ENCODE results near the gene SF3B1.

DNA sequence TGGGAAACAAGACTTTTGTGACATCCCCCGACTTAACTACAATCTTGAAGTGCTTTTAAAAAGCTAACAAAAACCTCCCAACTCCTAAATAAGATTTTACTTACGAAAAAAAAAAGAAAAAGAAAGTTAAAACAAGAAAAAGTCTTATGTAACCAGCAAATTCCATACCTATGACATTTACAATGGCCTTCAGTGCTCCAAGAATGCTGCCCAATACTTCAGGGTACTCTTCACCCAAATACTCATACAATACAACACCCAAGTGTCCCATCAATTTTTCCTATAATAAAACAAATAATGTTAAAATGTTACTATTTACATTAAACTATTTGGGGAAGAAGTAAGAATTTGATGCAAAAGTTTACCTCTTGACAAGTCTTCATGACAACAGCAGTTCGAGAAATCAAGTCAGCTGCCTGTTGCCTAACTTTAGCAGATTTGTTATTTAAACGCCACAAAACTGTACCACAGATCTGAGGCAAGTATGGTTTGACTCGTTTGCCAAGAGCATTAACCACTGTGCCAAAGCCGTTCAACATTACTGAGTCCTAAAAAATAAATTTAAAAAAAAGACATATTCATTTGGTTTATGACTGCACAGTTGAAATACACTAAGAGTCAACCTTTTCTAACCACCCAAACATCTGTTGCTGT lies 34.8 kb downstream of the SF3B1 start:
- TF ChIP-seq, protein P1, sequence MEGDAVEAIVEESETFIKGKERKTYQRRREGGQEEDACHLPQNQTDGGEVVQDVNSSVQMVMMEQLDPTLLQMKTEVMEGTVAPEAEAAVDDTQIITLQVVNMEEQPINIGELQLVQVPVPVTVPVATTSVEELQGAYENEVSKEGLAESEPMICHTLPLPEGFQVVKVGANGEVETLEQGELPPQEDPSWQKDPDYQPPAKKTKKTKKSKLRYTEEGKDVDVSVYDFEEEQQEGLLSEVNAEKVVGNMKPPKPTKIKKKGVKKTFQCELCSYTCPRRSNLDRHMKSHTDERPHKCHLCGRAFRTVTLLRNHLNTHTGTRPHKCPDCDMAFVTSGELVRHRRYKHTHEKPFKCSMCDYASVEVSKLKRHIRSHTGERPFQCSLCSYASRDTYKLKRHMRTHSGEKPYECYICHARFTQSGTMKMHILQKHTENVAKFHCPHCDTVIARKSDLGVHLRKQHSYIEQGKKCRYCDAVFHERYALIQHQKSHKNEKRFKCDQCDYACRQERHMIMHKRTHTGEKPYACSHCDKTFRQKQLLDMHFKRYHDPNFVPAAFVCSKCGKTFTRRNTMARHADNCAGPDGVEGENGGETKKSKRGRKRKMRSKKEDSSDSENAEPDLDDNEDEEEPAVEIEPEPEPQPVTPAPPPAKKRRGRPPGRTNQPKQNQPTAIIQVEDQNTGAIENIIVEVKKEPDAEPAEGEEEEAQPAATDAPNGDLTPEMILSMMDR (IDR thresholded peaks at IDR 0.05 in 4 of 5, conservative IDR thresholded peaks at IDR 0.05 in 1 of 5) = no peak
- TF ChIP-seq POLR2A (IDR thresholded peaks at IDR 0.05) = no peak

Data from gastrocnemius medialis (tissue), 4 donors.